A172 (cell line): Measurements from ENCODE around the gene FLNB. TPM values are rescaled to one million over a fixed set of nuclear protein-coding genes. Genes with fewer than 3 reads are reported as not detected.

Experiments used
- DNase-seq: peaks from one replicate; pipeline ENCODE4 v3.0.0-alpha.2; 2015; ENCODE audit warnings: low spot score
- total RNA-seq: library from RNA; depleted of rRNA; stranded (reverse); fragments of >200 nt; shearing (Covaris generic); gene quantifications from 2 replicates; pipeline ENCODE4 v1.2.3, GENCODE V29; 2014

Gene FLNB
- total RNA-seq, 1 experiment from 2014 or later, result 225 TPM

DNA sequence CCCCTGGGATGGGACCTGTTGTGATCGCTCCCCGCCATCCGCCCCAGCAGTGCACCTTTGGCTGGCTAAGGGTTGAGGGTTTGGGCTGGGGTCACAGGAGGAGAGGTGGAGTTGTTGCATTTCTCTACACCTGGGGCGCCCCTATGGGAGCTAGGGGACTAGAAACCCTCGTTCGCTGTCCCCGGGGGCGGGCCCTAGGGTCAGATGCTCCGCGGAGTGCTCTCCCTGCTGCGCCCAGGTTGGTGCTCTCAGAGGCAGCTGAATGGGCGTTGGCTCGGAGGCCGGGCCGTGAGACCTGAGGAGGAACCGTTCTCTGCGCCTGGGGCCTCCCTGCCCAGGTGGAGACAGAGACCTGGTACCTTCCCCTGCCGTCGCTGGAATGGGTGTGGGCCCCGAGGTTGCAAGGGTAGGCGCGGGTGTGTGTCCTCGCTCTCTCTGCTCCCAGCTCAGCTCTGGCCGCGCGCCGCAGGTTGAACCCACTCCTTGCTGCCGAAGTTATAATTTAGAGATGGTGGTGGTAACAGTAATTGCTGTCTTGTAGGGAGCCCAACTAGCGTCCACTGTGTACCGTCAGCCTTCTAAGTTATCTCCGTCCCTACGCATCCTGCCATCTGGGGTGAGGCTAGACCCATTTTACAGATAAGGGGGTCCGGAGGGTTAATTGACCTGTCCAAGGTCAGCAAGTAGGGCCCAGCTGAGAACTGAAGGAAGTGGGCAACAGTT lies 965 bp downstream of the FLNB start:
- DNase-seq, result no peak

DNA sequence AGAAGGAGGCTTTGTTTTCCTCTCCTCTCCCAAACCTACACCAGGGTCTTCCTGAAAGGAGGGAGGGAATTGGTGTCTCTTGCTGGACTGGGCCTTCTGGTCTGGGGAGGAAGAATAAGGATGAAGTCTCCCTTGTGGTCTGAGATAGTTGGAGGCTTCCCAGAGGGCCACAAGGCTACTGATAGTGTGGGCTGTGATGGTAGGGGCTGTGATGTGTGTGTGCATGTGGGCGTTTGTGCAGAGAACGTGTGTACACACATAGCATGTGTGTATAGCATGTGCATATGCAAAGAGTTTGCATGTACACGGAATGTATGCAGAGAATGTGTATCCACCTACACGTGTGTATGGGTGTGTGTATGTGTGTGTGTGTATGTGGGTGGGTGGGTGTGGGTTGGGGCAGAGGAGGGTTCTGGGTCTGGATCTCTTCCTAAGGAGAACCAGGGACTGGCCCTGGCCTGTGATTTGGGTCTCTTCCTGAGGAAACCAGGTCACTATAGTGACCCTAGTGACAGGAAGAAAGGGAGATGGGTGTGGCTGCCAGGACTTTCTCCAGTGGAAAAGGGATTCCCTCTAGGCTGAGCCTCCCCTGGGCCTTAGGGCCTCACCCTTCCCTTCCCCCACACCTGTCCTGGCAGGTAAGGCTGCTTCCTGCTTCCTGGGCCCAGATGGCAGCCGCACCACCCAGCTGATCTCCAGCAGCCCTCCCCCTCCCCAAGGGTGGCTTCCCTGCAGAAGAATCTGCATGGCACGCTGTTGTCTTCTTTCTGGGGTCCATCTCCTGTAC lies 1.7 kb downstream of the FLNB start:
- peak; percentile 49 for DNase-seq

DNA sequence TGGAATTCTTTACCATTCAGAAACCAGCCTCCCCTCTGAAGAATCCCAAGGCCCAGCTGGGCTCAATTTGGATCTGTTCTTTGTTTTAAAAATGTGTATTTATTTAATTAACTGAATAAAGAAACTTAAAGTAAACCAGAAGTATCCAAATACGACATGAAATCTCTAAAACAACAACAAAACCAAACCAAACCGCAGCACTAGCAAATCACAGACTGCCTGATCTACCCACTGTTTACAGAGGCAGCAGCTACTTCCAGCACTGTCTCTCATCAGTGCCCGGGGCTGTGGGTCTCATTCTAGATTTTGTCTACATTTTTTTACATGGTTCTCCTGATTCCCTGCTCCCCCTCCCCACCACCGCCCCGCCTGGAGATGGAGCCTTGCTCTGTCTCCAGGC lies 2.3 kb downstream of the FLNB start:
- DNase-seq, result no peak

DNA sequence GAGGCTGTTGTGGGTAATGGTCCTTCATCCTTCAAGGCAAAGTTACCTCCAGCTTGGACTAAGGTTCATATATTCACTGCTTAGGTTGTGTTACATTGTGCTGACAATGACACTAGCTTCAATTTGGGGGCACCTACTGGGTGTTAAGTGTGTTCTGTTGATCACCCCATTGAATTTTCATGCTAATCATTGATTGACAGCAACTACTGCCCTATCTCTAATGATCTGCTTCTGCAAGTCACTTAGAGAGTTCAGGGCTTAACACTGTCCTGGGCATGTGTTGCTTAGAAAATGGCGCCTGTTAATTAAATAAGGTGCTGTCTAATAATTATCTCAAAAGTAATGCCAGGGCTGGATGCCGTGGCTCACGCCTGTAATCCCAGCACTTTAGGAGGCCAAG lies 3.4 kb downstream of the FLNB start:
- DNase-seq, result no peak

DNA sequence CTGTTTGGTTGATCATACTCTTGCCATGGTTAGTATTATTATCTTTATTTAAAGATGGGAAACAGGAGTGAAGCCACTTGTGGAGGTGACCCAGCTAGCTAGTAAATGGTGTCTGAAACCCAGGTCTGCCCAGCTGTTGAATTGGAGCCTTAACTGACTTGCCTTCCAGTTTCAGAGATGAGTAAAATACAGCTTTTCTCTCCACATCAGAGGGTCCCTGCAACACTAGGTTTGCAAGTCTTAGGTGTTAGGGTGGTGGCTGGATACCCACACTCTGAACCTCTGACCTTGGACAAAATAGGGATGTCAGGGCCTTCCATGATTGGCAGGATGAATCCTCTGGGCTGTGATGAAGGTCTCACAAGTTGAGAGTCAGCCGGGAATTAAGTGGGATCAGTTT lies 4.1 kb downstream of the FLNB start:
- no peak for DNase-seq

DNA sequence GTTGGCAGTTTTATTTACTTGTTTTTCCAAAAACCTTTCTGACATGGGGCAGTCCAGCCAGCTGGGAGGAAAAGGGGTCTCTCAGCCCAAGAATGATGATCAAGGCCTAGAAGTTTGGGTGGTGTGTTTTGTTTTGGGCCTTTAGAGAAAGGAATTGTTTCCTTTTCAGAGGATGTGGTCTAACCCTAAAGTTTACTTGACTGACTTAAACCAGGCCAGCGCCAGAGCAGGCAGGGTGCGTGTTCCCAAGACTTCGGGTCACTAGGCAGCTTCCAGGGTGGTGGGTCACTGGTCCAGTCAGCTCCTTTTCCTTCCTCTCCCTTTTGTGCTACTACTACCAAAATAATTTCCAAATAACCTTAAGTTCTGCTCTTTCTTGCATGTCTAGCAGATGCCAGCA lies 4.9 kb downstream of the FLNB start:
- DNase-seq, result no peak

DNA sequence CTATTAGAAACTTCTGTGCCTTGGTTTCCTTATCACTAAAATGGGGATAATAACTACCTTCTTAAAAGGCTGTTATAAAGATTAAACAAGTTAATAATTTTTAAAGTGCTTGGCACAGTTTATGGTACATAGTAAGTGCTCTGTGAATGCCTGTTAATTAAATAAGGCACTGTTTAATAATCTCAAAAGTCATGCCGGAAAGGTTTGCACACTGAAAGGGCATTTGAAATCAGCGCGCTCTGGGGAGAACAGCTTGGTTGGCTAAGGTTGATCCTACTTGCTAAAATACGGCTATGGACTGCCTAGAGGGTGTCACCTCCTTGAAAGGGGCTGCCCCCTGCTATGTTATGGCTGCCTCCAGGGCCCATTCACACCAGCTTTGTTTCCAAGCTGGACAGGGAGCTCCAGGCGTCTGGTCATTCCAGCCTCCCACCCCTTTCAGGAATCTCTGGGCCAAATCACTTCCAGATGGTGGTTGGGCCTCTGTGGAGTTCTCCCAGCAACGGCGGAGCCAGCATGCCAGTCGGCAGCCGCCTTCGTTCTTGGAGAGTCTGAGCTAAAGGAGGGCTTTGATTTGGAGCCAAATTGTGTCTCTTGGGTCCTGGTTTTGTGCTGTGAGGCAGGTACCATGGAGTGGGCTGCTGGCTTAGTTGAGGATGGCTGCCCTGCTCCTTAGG lies 5.9 kb downstream of the FLNB start:
- DNase-seq, result peak; percentile 77

DNA sequence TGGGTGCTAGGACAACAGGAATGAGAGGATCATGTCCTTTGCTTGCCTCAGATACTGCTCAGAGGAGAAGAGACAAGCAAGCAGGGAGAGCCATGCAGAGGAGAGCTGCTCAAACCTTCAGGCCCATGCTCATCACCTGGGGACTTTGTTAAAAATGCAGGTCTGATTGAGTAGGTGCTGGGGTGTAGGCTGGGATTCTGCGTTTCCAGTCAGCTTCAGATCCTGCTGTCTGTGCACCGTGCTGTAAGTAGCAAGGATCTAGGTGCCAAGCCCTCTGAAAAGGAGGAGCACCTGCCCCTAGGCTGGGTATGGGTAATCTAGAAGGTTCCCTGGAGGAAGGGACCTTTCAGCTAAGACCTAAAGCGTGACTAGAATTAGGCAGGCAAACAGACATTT lies 7.3 kb downstream of the FLNB start:
- DNase-seq, result no peak

DNA sequence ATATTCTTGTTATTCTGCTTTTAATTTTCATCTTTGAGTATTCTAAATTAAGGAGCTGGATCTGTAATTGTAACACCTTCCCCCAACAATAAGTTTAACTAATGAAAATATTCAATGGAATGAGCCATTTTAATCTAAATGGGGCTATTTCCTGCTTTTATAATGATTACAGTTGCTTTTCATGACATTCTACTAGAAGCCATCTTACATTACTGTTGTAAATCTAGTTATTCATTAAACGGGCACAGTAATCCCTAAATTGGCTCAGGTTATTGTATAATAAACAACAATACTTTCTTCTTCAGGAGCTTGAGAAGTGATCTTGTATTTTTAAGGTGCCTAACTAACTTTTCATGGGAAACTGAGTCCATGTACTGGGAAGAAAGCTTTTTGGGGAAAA lies 8.5 kb downstream of the FLNB start:
- no peak for DNase-seq

DNA sequence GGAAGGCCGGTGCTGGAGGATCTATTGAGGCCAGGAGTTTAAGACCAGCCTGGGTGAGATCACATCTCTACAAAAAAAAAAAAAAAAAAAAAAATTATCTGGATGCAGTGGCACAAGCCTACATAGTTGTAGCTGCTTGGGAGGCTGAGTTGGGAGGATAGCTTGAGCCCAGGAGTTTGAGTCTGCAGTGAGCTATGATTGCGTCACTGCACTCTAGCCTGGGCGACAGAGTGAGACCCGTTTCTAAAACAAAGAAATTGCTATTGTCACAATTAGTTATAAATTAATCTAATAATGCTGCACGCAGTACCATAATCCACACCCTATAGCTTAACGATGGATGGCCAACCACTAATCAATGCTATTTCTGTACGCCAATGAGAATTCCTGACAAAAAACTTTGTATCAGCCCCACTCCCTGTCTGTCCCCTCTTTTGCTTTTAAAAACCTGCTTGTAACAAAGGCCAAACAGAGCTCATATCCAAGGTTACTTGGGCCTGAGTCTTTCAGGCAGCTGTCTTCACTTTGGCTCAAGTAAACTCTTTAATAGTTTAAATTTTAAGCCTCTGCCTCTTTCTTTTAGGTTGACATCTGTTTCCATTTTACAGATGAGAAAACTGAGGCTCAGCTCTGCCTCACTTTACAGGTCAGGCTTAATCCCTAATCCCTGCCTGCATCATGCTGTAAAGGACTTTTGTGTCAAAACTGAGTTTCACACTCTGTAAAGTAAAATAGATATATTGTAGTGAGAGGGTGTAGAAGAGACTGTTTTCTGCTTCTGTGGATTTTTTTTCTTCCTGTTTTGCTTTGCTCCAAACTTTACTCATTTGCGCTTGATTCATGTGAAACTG lies 10.9 kb downstream of the FLNB start:
- DNase-seq, result no peak

DNA sequence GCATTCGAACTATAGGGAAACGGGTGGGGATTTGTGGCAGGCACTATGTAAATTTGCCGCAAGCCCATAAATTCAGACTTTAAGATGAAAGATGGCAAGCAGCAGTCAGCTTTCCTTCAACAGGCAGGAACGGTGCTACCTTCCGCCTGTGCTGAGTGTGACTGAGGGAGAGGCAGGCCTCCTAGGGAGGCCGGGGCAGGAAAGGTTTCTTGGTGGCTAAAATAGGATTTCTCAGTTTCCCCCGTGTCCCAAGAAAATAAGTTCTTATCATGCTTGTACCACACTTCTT lies 12.5 kb downstream of the FLNB start:
- no peak for DNase-seq

DNA sequence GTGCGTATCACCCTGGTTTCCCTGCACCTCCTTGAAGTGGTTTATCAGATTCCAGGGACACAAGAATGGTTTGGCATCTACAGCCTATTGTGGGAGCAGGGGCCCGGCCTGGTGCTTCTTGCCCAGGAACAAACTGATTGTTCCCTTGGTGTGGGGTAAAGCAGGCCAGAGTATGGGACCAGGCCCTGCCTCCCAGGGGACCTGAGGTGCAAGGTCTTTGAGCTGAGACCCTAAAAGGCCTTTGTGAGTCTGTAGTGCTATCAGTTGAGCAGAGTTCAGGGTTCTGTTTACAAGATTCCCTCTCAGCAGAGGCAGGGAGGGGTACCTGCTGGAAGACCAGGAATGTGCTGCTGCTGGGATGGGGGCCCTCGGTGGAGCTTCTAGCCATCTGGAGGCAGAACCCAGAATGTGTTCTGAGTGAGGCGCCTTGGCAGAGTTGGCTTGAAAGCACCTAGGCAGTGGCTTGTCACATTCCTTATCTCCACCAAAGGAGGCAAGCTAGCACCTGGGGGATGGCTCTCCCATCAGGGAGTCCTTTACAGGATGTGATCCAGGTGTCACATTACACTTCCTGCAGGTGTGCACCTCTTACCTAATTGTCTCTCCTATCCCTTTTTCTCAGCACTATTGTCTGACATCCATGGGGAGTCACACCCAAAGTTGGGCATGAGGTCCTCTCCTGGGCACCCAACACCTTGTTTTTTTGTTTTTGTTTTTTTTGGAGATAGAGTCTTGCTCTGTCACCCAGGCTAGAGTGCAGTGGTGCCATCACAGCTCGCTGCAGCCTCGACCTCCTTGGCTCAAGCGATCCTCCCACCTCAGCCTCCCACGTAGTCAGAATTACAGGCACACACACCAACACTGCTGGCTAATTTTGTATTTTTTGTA lies 13.1 kb downstream of the FLNB start:
- no peak for DNase-seq

DNA sequence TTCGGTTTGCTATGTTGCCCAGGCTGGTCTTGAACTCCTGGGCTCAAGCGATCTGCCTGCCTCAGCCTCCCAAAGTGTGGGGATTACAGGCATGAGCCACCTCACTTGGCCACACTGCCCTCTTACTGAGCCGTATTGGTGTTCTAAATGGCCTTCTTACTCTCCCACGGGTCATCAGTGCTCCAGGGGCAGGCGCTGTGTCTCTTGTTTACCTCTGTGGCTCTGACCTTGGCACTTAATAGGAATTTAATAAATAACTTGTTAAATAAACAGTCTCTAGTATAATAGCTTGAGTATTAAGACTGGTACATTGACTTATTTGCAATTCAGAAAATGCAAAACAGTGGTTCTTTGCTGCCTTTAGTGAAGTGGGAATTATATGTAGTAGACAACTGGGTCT lies 13.7 kb downstream of the FLNB start:
- DNase-seq, result no peak

DNA sequence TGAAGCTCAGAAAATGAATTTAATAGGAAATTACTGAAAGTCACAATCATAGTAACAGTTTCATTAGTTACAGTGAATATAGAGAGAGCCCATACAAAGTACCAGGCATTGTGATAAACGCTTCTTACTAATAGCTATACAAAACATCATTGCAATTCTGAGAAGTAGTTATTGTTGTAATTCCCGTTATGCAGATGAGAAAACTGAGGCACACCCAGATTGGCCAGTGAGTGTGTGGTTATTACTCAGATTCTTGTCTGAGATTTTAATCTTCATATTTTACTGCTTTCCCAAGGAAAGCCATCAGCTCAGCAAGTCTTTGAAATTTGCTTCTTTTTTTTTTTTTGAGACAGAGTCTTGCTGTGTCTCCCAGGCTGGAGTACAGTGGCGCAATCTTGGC lies 14.3 kb downstream of the FLNB start:
- DNase-seq, result no peak

DNA sequence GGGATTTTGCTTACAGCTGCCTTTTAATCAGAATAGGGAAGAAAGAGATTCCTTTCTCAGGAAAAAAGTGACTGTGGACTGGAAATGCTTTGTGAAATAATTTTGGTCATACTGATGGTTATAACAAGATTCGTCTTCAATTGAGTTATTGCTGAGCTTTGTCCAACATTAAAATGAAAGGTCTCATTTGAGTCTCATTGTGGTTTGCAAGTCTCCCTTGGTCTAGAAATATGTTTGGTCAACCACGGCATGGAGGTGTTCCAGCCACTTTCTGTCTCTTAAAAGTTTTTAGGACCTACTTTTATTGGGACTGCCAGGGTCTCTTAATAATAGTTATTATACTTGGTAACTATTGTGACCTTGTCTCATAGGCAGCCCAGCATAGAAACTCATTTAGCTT lies 15.3 kb downstream of the FLNB start:
- no peak for DNase-seq

DNA sequence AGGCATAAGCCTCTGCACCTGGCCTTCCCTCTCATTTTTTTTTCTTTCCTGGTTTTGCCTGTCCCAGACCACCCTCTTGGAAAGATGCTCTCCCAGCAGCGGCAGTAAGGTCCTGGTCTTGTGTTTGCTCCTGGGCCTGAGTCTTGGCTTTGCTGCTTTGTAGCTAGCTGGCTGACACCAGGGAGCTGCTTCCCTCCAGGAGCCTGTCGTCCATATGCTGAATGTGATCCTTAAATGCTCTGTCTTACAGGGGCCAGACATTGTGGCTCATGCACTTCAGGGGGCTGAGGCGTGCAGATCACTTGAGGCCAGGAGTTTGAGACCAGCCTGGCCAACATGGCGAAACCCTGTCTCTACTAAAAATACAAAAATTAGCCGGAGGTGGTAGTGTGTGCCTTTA lies 17.2 kb downstream of the FLNB start:
- no peak for DNase-seq

DNA sequence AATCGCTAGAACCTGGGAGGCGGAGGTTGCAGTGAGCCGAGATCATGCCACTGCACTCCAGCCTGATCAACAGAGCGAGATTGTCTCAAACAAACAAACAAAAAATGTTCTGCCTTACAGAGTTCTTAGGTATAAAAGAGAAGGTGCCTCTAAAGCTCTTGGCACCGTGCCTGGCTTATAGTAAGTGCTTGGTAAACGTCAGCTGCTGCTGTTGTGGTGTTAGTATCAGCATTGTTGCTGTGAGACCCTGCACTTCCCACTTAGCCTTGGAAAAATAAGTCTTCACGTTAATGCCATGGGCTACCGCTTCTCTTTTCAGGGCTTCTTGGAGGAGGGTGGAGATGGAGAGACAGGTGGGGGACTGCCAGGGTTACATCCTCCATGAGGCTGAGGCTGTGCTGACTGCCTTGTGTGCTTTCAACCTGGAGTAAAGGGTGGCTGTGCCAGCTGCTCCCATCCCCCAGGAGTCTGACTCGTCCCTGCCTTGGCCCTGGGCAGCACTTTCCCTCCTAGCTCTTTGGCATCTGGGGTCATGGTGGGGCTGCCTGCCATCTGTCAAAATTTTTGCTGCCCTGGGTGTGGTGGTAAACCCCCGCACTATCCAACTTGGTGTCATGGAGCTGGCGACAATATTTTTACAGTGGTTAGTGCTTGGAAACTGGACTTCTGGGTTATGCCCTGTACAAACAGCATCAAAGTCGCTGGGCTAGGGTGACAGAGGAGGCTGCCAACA lies 17.8 kb downstream of the FLNB start:
- DNase-seq, result no peak

DNA sequence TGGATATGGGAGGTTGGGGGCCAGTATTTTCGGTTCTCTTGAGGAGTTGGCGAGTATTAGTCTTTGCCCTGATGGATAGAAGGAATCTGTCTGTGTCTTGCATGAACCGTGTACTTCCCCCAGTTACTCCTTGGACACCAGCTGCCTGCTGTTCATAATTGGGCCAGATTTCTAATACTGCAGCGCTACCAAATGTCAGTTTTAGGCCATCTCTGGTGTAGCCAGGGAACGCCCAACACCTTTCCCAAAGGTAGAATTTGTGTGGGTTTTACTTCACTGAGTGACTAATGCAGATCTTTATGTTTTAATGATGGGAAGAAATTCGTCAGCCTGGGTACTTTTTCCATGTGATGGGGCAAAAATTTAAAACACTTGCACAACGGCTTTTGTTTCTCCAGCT lies 18.4 kb downstream of the FLNB start:
- DNase-seq, result no peak

DNA sequence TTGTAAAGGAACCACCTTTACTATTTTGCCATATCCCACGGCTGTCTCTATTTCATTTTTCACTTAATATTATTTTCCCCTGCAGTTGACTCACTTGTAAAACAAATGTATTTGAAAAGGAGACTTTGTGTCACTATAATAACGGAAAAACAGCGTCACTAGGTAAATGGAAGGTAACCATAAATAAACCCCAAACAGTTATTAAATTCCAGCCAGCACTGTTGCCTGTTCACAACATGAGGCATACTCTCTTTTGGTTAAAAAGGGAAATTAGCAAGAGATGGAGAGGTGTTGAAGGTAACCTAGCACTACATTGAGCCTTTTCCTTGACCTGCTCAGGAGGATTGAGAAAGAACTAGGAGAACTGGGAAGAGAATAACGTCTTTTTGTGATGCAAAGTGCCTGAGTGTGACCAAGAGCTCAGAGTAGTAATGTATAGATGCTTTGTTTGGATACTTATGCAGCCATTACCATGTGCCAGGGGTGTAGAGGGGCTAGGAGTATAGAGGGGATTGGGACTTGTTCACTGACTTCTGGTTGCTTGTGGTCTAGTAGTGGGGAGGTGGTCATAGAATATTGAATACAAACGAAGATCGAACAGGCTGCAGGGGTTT lies 19.6 kb downstream of the FLNB start:
- no peak for DNase-seq

DNA sequence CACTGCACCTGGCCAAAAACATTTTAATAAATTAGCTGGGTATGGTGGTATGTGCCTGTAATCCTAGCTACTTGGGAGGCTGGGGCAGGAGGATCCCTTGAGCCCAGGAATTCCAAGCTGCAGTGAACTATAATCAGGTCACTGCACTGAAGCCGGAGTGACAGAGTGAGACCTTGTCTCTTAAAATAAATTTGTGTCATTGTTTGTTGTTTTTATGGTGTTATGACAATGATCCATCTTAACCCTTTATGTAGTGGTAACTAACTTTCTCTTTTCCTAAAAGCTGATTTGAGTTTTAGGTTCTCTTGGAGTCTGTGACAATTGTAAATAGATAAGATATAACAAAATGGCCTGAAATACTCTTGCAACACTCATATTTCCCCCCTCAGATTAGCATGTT lies 20.7 kb downstream of the FLNB start:
- no peak for DNase-seq
